Natural killer cell (primary cell): Measurements from ENCODE around the gene GSDMA. TPM values are rescaled to one million over a fixed set of nuclear protein-coding genes. Genes with fewer than 3 reads are reported as not detected.

Experiments
- ATAC-seq, 3 donors: fragments of 150-1000 bp in 2 of 3; fragments of 200-7000 bp in 1 of 3; cut with Tn5 transposase; 1 replicate in 1 of 3; 2 replicates in 2 of 3; pipeline ENCODE4 v1.10.0; 2021; ENCODE audit warnings: mild to moderate bottlenecking in 2 of 3, moderate library complexity in 2 of 3
- DNase-seq, 2 donors: peaks; one replicate each; pipeline versions ENCODE4 v3.0.0 to v3.0.0-alpha.2; 2013 to 2021; ENCODE audit warnings: mixed read lengths in 1 of 2
- H3K27ac ChIP-seq: one replicate; pipeline ENCODE4 v1.5.1; 2013; ENCODE audit warnings: mild to moderate bottlenecking, low read length
- H3K27me3 ChIP-seq: one replicate; pipeline ENCODE4 v1.6.1; 2013; ENCODE audit warnings: low read length; ENCODE audit not compliant: control insufficient read depth, insufficient read depth
- H3K36me3 ChIP-seq: one replicate; pipeline ENCODE4 v1.6.1; 2013; ENCODE audit warnings: low read length; ENCODE audit not compliant: control insufficient read depth, insufficient read depth
- H3K4me1 ChIP-seq: one replicate; pipeline ENCODE4 v1.6.1; 2013; ENCODE audit warnings: low read length; ENCODE audit not compliant: control insufficient read depth, insufficient read depth
- H3K4me3 ChIP-seq: one replicate; pipeline ENCODE4 v1.5.1; 2013; ENCODE audit warnings: low read length
- H3K9me3 ChIP-seq: one replicate; pipeline ENCODE4 v1.6.1; 2013; ENCODE audit warnings: low read length; ENCODE audit not compliant: control insufficient read depth, insufficient read depth
- H3K27ac Mint-ChIP-seq, 2 donors: one replicate each; pipeline ENCODE4 v1.8.0; 2022; ENCODE audit warnings: mild to moderate bottlenecking in 2 of 2, mixed read lengths in 2 of 2, moderate library complexity in 1 of 2
- H3K27me3 Mint-ChIP-seq, 2 donors: one replicate each; pipeline ENCODE4 v1.8.0; 2022; ENCODE audit warnings: low read depth in 2 of 2, mixed read lengths in 2 of 2
- H3K36me3 Mint-ChIP-seq: one replicate; pipeline ENCODE4 v1.8.0; 2022; ENCODE audit warnings: mixed read lengths
- H3K4me1 Mint-ChIP-seq, 2 donors: one replicate each; pipeline ENCODE4 v1.8.0; 2022; ENCODE audit warnings: mixed read lengths in 2 of 2
- H3K4me3 Mint-ChIP-seq: one replicate; pipeline ENCODE4 v1.8.0; 2022; ENCODE audit warnings: mild to moderate bottlenecking, moderate library complexity, mixed read lengths
- H3K9me3 Mint-ChIP-seq, 2 donors: one replicate each; pipeline ENCODE4 v1.8.0; 2022; ENCODE audit warnings: mixed read lengths in 2 of 2
- CTCF ChIP-seq: fragments of 200-600 bp; IDR thresholded peaks from one replicate; pipeline ENCODE4 v1.8.0; 2022; ENCODE audit warnings: antibody characterized with exemption
- WGBS: methylation state at CpG from one replicate; pipeline ENCODE4 v1.1.7; 2013; ENCODE audit warnings: missing lambda C conversion rate; ENCODE audit not compliant: insufficient coverage; 5-methylcytosine and 5-hydroxymethylcytosine counted together
- intact Hi-C: fragments of 100-400 bp; cut with micrococcal nuclease; formaldehyde crosslinking; loops from one replicate; pipeline ENCODE4 v1.14.2; 2022
- total RNA-seq, 4 donors: library from RNA; stranded (reverse); fragments of 120-200 nt in 1 of 4; gene quantifications; one replicate each; pipeline versions ENCODE4 v1.2.3 to v1.2.4, GENCODE V29; 2013 to 2022

Gene GSDMA
- total RNA-seq, 3 donors from 2014 or later (not counting 1 experiment from before 2014, with no cell fraction given): 1.1 to 3.2 (median 2.1) TPM

GRCh38 chr17:39952680-39953470, 9.9 kb upstream of the GSDMA start:
- TF ChIP-seq CTCF: no peak
- Mint-ChIP-seq H3K4me1 (peaks cover 0 to 5% of the 10 kb centered on the region in 2 donors), H3K4me3 (peak overlapping the region; percentile 77), H3K36me3 (no peaks in the 10 kb centered on the region), H3K27me3 (no peaks in the 10 kb centered on the region), H3K9me3 (no peaks in the 10 kb centered on the region), H3K27ac (peak overlapping the region; percentile 71 to 83)
- peak overlapping the region; percentile 56 for H3K27ac ChIP-seq
- intact Hi-C loops: no loop called here
- WGBS: under 1% methylated on average over 49 of the region's 55 CpGs
- no peaks in the 10 kb centered on the region for H3K27me3 ChIP-seq
- ATAC-seq: peak; percentile 86 to 95 (median 87)
- peak overlapping the region; percentile 46 for H3K4me3 ChIP-seq
- DNase-seq: peak; percentile 83 to 97
- H3K9me3 ChIP-seq: no peaks in the 10 kb centered on the region
- peaks cover 18% of the 10 kb centered on the region for H3K4me1 ChIP-seq
- H3K36me3 ChIP-seq: no peaks in the 10 kb centered on the region

- Histone ChIP-seq H3K27me3 (no peaks in the 10 kb centered on the region), H3K4me3 (peak overlapping the region; percentile 23), H3K9me3 (no peaks in the 10 kb centered on the region), H3K27ac (peak overlapping the region; percentile 45), H3K4me1 (peaks cover 18% of the 10 kb centered on the region), H3K36me3 (no peaks in the 10 kb centered on the region)
- no peak for TF ChIP-seq CTCF
- peak overlapping the region; percentile 71 to 83 for H3K27ac Mint-ChIP-seq
- H3K27me3 Mint-ChIP-seq: no peaks in the 10 kb centered on the region
- WGBS: 56% methylated on average over 9 of the region's 9 CpGs
- no peaks in the 10 kb centered on the region for H3K36me3 Mint-ChIP-seq
- no peaks in the 10 kb centered on the region for H3K9me3 Mint-ChIP-seq
- H3K4me3 Mint-ChIP-seq: peak overlapping the region; percentile 77
- H3K4me1 Mint-ChIP-seq: peaks cover 0 to 5% of the 10 kb centered on the region in 2 donors
- no peak for ATAC-seq
- intact Hi-C loops: no loop called here
- no peak for DNase-seq
Observed at GRCh38 chr17:39953471-39953888, 9.3 kb upstream of the GSDMA start.

- Histone ChIP-seq H3K4me1 (peaks cover 25% of the 10 kb centered on the region), H3K27ac (no peak overlapping the region), H3K27me3 (no peaks in the 10 kb centered on the region), H3K4me3 (no peak overlapping the region), H3K36me3 (no peaks in the 10 kb centered on the region), H3K9me3 (no peaks in the 10 kb centered on the region)
- intact Hi-C loops: no loop called here
- no peak for TF ChIP-seq CTCF
- WGBS: 64% methylated on average over 4 of the region's 4 CpGs
- Mint-ChIP-seq H3K27me3 (no peaks in the 10 kb centered on the region), H3K9me3 (no peaks in the 10 kb centered on the region), H3K36me3 (no peaks in the 10 kb centered on the region), H3K27ac (no peak overlapping the region), H3K4me1 (peaks cover 8 to 12% of the 10 kb centered on the region in 2 donors), H3K4me3 (no peak overlapping the region)
- DNase-seq: no peak
- no peak for ATAC-seq
Observed at GRCh38 chr17:39954876-39955275, 7.9 kb upstream of the GSDMA start.
